ENCODE measurements around the gene SPSB1.

DNA sequence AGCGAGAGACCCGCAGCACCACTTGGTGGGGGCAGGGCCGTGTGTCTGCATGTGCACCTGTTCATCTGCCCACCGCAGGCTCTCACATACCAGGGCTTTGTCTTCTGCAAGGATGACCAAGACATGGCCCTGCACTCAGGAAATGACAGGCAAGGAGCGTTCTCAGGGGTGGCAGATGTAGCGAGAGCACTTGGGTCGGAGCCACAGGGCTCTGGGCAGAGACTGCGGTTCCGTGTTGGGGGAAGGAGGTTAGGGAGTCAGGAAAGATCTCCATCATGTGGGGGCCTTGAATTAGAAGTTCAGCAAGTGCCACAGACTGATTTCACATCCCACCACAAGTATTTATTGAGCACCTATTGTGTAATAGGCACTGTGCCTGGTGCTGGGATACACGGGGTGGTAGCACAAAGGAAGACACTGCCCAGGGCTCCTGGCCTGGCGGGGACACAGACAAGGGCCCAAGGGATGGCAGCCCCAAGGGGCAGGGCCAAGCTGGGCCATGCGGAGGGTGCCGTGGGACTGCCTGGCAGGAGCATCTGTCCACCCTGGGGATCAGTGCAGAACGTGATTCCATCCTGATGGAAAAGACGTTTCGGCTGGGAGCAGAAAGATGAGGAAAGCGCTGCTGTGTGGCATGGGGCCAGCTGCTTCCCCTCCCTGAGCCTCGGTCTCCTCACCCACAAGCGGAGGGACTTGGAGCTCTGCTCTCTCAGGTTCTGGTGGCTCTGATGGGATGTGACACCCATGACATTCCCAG is 11.4 kb upstream of the SPSB1 start:
- TF ChIP-seq POLR2A (IDR thresholded peaks at IDR 0.05) (no peak), EP300 (IDR thresholded peaks at IDR 0.05; ENCODE audit: low read depth) (no peak)
- TF ChIP-seq, protein P1, sequence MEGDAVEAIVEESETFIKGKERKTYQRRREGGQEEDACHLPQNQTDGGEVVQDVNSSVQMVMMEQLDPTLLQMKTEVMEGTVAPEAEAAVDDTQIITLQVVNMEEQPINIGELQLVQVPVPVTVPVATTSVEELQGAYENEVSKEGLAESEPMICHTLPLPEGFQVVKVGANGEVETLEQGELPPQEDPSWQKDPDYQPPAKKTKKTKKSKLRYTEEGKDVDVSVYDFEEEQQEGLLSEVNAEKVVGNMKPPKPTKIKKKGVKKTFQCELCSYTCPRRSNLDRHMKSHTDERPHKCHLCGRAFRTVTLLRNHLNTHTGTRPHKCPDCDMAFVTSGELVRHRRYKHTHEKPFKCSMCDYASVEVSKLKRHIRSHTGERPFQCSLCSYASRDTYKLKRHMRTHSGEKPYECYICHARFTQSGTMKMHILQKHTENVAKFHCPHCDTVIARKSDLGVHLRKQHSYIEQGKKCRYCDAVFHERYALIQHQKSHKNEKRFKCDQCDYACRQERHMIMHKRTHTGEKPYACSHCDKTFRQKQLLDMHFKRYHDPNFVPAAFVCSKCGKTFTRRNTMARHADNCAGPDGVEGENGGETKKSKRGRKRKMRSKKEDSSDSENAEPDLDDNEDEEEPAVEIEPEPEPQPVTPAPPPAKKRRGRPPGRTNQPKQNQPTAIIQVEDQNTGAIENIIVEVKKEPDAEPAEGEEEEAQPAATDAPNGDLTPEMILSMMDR (IDR thresholded peaks at IDR 0.05) = no peak
